ENCODE results near the gene SLC4A5.

Gene SLC4A5

GRCh38 chr2:74201596-74201995, 141.6 kb downstream of the SLC4A5 start:
- no CpG with 5 or more reads among the region's 1 CpG for WGBS (ENCODE audit: insufficient coverage, insufficient read length)
- no peak for DNase-seq (ENCODE audit: low read depth, low spot score)
- no peak overlapping the region for H3K27ac ChIP-seq (ENCODE audit: low read length)
- H3K4me3 ChIP-seq (ENCODE audit: low read length), result no peak overlapping the region
- H3K36me3 ChIP-seq (ENCODE audit: control insufficient read depth, insufficient read depth, low read length), result peaks cover 7% of the 10 kb centered on the region
- peaks cover 7% of the 10 kb centered on the region for H3K4me1 ChIP-seq (ENCODE audit: control insufficient read depth, insufficient read depth, low read length)
- H3K9me3 ChIP-seq (ENCODE audit: control insufficient read depth, insufficient read depth, low read length), result no peaks in the 10 kb centered on the region
- H3K27me3 ChIP-seq (ENCODE audit: control insufficient read depth, insufficient read depth, low read length), result no peaks in the 10 kb centered on the region

GRCh38 chr2:74201196-74201595, 142.0 kb downstream of the SLC4A5 start:
- Histone ChIP-seq H3K36me3 (ENCODE audit: control insufficient read depth, insufficient read depth, low read length) (peaks cover 5% of the 10 kb centered on the region), H3K27ac (ENCODE audit: low read length) (no peak overlapping the region), H3K4me3 (ENCODE audit: low read length) (no peak overlapping the region), H3K4me1 (ENCODE audit: control insufficient read depth, insufficient read depth, low read length) (peaks cover 5% of the 10 kb centered on the region), H3K27me3 (ENCODE audit: control insufficient read depth, insufficient read depth, low read length) (no peaks in the 10 kb centered on the region), H3K9me3 (ENCODE audit: control insufficient read depth, insufficient read depth, low read length) (no peaks in the 10 kb centered on the region)
- DNase-seq (ENCODE audit: low read depth, low spot score), result no peak
- no CpG with 5 or more reads among the region's 3 CpGs for WGBS (ENCODE audit: insufficient coverage, insufficient read length)

GRCh38 chr2:74199871-74200305, 143.3 kb downstream of the SLC4A5 start:
- Histone ChIP-seq H3K4me1 (ENCODE audit: control insufficient read depth, insufficient read depth, low read length) (peaks cover 4% of the 10 kb centered on the region; the same call in 1 of the 2 replicates), H3K4me3 (ENCODE audit: low read length) (peak overlapping the region; percentile 61; the same call in 1 of the 2 replicates), H3K9me3 (ENCODE audit: control insufficient read depth, insufficient read depth, low read length) (no peaks in the 10 kb centered on the region), H3K27me3 (ENCODE audit: control insufficient read depth, insufficient read depth, low read length) (no peaks in the 10 kb centered on the region), H3K36me3 (ENCODE audit: control insufficient read depth, insufficient read depth, low read length) (peaks cover 3% of the 10 kb centered on the region; the same call in 1 of the 2 replicates), H3K27ac (ENCODE audit: low read length) (no peak overlapping the region)
- no CpG with 5 or more reads among the region's 8 CpGs for WGBS (ENCODE audit: insufficient coverage, insufficient read length)
- DNase-seq (ENCODE audit: low read depth, low spot score), result no peak

GRCh38 chr2:74199275-74199701, 143.9 kb downstream of the SLC4A5 start:
- no peak overlapping the region for H3K27ac ChIP-seq (ENCODE audit: low read length)
- DNase-seq (ENCODE audit: low read depth, low spot score), result no peak
- H3K36me3 ChIP-seq (ENCODE audit: control insufficient read depth, insufficient read depth, low read length), result no peaks in the 10 kb centered on the region
- H3K27me3 ChIP-seq (ENCODE audit: control insufficient read depth, insufficient read depth, low read length), result no peaks in the 10 kb centered on the region
- peaks cover 1% of the 10 kb centered on the region; the same call in 1 of the 2 replicates for H3K4me1 ChIP-seq (ENCODE audit: control insufficient read depth, insufficient read depth, low read length)
- no peaks in the 10 kb centered on the region for H3K9me3 ChIP-seq (ENCODE audit: control insufficient read depth, insufficient read depth, low read length)
- peak overlapping the region; percentile 61 for H3K4me3 ChIP-seq (ENCODE audit: low read length)
- no CpG with 5 or more reads among the region's 20 CpGs for WGBS (ENCODE audit: insufficient coverage, insufficient read length)

- no CpG with 5 or more reads among the region's 96 CpGs for WGBS (ENCODE audit: insufficient coverage, insufficient read length)
- H3K36me3 ChIP-seq (ENCODE audit: control insufficient read depth, insufficient read depth, low read length), result no peaks in the 10 kb centered on the region
- H3K4me3 ChIP-seq (ENCODE audit: low read length), result peak within 1 kb of the TSS; percentile 61
- no peaks in the 10 kb centered on the region for H3K9me3 ChIP-seq (ENCODE audit: control insufficient read depth, insufficient read depth, low read length)
- peak; percentile 96 for DNase-seq (ENCODE audit: low read depth, low spot score)
- H3K4me1 ChIP-seq (ENCODE audit: control insufficient read depth, insufficient read depth, low read length), result peaks cover 1% of the 10 kb centered on the region; the same call in 1 of the 2 replicates
- H3K27ac ChIP-seq (ENCODE audit: low read length), result no peak within 1 kb of the TSS
- H3K27me3 ChIP-seq (ENCODE audit: control insufficient read depth, insufficient read depth, low read length), result no peaks in the 10 kb centered on the region
These were observed 144.5 kb downstream of the SLC4A5 start, which contains the start of gene MTHFD2 for GRCh38 chr2:74198461-74199274. TSS of gene MTHFD2 (plus strand) at chr2:74198615. CDS start at chr2:74198642, 27 bp downstream.

- H3K27ac ChIP-seq (ENCODE audit: low read length), result no peak overlapping the region
- WGBS (ENCODE audit: insufficient coverage, insufficient read length), result no CpG with 5 or more reads among the region's 18 CpGs
- H3K4me3 ChIP-seq (ENCODE audit: low read length), result peak overlapping the region; percentile 13; the same call in 1 of the 2 replicates
- H3K27me3 ChIP-seq (ENCODE audit: control insufficient read depth, insufficient read depth, low read length), result no peaks in the 10 kb centered on the region
- H3K9me3 ChIP-seq (ENCODE audit: control insufficient read depth, insufficient read depth, low read length), result no peaks in the 10 kb centered on the region
- no peak for DNase-seq (ENCODE audit: low read depth, low spot score)
- H3K36me3 ChIP-seq (ENCODE audit: control insufficient read depth, insufficient read depth, low read length), result no peaks in the 10 kb centered on the region
- H3K4me1 ChIP-seq (ENCODE audit: control insufficient read depth, insufficient read depth, low read length), result peaks cover 1% of the 10 kb centered on the region; the same call in 1 of the 2 replicates
These were observed 145.2 kb downstream of the SLC4A5 start for GRCh38 chr2:74198023-74198460.

GRCh38 chr2:74197049-74197448, 146.2 kb downstream of the SLC4A5 start:
- H3K36me3 ChIP-seq (ENCODE audit: control insufficient read depth, insufficient read depth, low read length), result no peaks in the 10 kb centered on the region
- no peaks in the 10 kb centered on the region for H3K9me3 ChIP-seq (ENCODE audit: control insufficient read depth, insufficient read depth, low read length)
- H3K27me3 ChIP-seq (ENCODE audit: control insufficient read depth, insufficient read depth, low read length), result no peaks in the 10 kb centered on the region
- H3K4me1 ChIP-seq (ENCODE audit: control insufficient read depth, insufficient read depth, low read length), result peaks cover 1% of the 10 kb centered on the region; the same call in 1 of the 2 replicates
- DNase-seq (ENCODE audit: low read depth, low spot score), result no peak
- WGBS (ENCODE audit: insufficient coverage, insufficient read length), result no CpG with 5 or more reads among the region's 4 CpGs
- no peak overlapping the region for H3K27ac ChIP-seq (ENCODE audit: low read length)
- H3K4me3 ChIP-seq (ENCODE audit: low read length), result no peak overlapping the region

GRCh38 chr2:74194799-74195198, 148.4 kb downstream of the SLC4A5 start:
- H3K4me1 ChIP-seq (ENCODE audit: control insufficient read depth, insufficient read depth, low read length), result peaks cover 1% of the 10 kb centered on the region; the same call in 1 of the 2 replicates
- no peaks in the 10 kb centered on the region for H3K36me3 ChIP-seq (ENCODE audit: control insufficient read depth, insufficient read depth, low read length)
- no CpG with 5 or more reads among the region's 1 CpG for WGBS (ENCODE audit: insufficient coverage, insufficient read length)
- no peaks in the 10 kb centered on the region for H3K27me3 ChIP-seq (ENCODE audit: control insufficient read depth, insufficient read depth, low read length)
- no peak overlapping the region for H3K27ac ChIP-seq (ENCODE audit: low read length)
- H3K9me3 ChIP-seq (ENCODE audit: control insufficient read depth, insufficient read depth, low read length), result no peaks in the 10 kb centered on the region
- no peak overlapping the region for H3K4me3 ChIP-seq (ENCODE audit: low read length)
- no peak for DNase-seq (ENCODE audit: low read depth, low spot score)

GRCh38 chr2:74191596-74192380, 151.4 kb downstream of the SLC4A5 start:
- no peak overlapping the region for H3K4me3 ChIP-seq (ENCODE audit: low read length)
- H3K36me3 ChIP-seq (ENCODE audit: control insufficient read depth, insufficient read depth, low read length), result no peaks in the 10 kb centered on the region
- no peaks in the 10 kb centered on the region for H3K27me3 ChIP-seq (ENCODE audit: control insufficient read depth, insufficient read depth, low read length)
- H3K9me3 ChIP-seq (ENCODE audit: control insufficient read depth, insufficient read depth, low read length), result no peaks in the 10 kb centered on the region
- H3K27ac ChIP-seq (ENCODE audit: low read length), result no peak overlapping the region
- no peak for DNase-seq (ENCODE audit: low read depth, low spot score)
- H3K4me1 ChIP-seq (ENCODE audit: control insufficient read depth, insufficient read depth, low read length), result peaks cover 2% of the 10 kb centered on the region
- no CpG with 5 or more reads among the region's 6 CpGs for WGBS (ENCODE audit: insufficient coverage, insufficient read length)

- DNase-seq (ENCODE audit: low read depth, low spot score), result no peak
- no peak overlapping the region for H3K27ac ChIP-seq (ENCODE audit: low read length)
- WGBS (ENCODE audit: insufficient coverage, insufficient read length), result no CpG with 5 or more reads among the region's 3 CpGs
- H3K4me3 ChIP-seq (ENCODE audit: low read length), result no peak overlapping the region
- H3K27me3 ChIP-seq (ENCODE audit: control insufficient read depth, insufficient read depth, low read length), result no peaks in the 10 kb centered on the region
- H3K9me3 ChIP-seq (ENCODE audit: control insufficient read depth, insufficient read depth, low read length), result no peaks in the 10 kb centered on the region
- no peaks in the 10 kb centered on the region for H3K36me3 ChIP-seq (ENCODE audit: control insufficient read depth, insufficient read depth, low read length)
- peaks cover 2% of the 10 kb centered on the region for H3K4me1 ChIP-seq (ENCODE audit: control insufficient read depth, insufficient read depth, low read length)
These were observed 154.5 kb downstream of the SLC4A5 start for GRCh38 chr2:74188696-74189095.
